GM21737 (cell line): Measurements from ENCODE around the gene COL27A1.

Source experiments
- ATAC-seq: cut with Tn5 transposase; IDR thresholded peaks from one replicate; pipeline ENCODE4 v1.9.1; 2021; ENCODE audit warnings: mild to moderate bottlenecking, moderate library complexity; ENCODE audit not compliant: unreplicated experiment

COL27A1 gene

DNA sequence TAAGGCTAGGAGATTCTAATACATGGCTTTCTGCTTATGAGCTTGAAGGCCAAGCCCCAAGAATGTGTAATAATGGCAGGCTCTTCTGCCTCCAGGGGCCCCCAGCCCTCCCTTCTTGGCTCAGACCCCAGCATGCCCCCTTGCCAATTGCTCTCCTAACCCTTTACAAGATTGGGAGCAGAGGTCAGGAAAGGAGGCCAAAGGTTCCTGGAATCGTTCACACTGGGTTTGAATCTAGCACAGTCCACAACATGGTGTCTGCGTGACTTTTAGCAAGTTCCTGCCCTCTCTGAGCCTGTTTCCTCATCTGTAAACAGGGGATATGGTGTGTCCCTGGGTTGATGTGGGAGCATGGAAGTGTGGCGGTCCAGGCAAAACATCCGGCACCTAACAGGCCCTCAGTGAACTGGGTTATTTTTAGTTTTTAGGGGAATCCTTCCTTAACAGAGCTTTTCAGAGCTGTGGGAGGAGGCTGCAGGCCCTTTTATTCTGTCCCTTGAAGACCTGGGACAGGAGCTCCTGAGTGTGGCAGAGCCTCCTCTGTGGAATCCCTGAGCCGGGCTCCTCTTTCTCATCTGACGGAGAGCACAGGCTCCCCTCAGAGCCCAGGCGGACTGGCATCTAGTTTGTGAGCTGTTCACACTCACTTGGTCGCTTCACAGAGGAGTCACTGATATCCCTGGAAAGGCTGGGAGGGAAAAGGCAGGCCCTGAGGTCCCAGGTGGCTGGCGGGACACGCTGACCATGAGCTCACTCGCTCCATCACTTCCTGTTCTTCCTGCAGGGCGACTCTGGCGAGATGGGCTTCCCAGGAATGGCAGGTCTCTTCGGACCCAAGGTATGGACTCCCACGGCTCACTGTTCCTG lies 144.2 kb downstream of the COL27A1 start:
- no peak for ATAC-seq

DNA sequence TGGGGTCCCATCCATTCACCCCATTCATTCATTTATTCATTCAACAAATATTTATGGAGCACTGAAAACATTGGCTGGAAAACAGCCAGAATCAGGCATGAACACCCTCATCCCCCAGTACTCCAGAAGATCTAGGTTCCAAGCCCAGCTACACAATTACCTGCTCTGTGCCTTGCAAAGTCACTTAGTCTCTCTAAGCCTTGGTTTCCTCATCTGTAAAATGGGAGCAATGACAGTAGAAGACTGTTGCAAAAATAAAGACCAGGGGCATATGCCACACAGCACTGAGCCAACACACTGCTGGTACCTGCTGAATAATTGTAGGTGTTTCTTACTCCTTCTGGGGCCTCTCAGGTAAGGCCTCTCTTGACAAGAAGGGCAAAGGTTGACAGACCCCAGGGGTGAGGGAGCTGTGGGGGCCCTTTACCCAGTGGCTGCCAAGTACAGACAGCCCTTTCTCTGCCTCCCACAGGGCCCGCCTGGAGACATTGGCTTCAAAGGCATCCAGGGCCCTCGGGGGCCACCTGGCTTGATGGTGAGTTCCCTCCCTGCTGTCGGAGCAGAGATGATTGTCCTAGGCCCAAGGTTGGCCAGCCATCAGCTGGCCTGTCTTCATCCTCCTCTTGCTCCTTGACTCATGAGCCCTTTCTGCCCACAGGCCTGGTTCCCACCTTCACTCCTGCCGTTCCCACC lies 145.0 kb downstream of the COL27A1 start:
- no peak for ATAC-seq

DNA sequence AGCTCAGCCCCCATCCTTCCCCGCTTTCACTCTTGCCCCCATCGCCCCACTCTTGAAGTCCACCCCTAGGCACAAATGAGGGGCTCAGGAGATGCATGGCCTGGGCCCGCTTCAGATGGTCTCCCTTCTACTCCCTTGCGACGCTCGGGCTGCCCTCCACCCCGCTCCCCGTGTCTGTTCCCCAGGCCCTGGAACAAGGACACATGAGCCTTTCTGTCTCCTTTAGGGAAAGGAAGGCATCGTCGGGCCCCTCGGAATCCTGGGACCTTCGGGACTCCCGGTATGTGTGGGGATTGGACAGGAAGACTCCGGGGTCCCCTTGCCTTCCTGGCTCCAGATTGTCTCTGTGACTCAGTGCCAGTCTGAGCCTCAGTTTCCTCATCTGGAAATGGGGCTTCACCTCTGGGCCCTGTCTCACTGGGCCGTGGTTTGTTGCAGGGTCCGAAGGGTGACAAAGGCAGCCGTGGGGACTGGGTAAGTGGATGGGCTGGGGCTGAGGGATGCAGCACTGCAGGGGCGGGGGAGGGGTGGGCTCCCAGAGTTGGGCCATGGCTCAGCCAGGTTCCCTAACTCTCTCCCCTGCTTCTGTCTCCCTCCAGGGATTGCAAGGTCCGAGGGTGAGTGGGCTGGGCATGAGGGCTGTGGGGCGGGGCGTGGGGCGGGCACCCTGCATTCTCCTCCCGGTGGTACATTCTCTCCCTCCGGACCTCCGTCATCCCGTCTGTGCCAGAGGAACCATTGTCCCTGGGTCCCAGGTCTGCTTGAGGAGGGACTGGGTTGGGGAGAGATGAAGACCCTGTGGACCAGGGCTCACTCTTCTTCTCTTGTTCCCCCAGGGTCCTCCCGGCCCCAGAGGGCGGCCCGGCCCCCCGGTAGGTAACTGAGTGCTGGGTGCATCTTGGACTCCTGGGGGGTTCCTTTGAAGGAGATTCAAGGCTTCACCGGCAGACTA lies 145.8 kb downstream of the COL27A1 start:
- no peak for ATAC-seq

DNA sequence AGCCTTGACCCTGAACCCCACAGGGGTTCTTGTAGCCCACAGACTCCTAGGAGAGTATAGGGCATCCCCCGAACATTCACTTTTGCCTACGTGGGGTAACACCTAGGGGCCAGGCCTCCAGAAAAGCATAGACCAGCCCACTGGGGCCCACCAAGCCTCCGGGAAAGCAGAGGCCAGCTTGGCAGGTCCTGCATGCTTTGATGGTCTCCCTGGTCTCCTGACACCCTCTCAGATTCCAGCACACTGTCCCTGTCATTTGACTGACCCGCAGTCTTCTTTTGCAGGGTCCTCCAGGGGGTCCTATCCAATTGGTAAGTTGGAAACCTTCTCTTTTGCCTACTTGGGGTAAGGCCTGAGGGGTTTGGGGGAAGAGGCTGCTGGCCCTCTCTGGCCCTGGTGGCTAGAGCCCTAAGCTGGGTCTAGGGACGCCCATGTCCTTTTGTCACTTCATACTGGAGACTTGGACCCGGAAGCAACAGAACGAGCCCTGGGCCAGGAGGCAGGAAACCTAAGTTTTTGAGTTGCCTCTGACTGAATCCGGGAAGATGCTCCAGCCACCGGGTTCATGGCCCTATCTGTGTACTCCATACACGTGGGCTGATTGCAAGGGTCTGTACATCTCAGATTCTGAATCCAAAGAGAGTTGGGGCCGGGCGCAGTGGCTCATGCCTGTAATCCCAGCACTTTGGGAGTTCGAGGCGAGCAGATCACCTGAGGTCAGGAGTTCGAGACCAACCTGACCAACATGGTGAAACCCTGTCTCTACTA lies 146.6 kb downstream of the COL27A1 start:
- ATAC-seq, result no peak

DNA sequence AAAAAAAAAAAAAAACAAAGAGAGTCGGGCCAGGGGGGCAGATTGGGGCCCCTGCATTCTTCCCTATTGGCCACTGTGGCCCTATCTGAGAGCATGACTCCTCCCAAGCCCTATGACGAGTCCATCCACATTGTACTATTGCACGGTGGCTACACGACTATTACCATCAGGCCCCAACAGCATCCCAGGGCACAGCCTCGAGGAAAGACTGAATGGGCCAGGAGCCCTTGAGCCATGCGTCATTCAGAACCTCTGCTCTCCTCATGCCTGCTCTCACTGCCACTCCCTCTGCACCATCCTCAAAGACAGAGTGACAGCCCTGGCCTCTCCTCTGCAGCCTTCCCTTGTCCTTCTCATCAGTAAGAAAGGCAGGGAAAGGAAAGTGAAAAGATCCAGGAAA lies 147.4 kb downstream of the COL27A1 start:
- no peak for ATAC-seq

DNA sequence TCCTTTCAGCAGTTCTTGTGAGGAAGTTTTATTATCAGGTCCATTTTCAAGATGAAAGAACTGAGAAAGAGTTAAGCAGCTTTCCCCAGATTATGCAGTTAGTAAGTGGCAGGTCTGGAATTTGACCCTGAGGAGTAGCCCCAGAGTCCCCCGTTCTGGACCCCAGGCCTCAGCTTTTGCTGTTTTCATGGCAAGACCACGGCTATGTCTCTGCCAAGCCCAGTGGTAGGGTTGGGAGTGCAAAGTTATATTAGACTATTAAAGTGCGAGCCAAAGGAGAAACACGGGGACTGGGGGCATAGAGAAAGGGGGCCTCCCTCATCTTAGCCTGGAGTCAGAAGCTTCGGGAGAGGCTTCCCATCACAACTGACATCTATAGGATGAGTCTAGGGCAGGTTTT lies 148.2 kb downstream of the COL27A1 start:
- no peak for ATAC-seq

DNA sequence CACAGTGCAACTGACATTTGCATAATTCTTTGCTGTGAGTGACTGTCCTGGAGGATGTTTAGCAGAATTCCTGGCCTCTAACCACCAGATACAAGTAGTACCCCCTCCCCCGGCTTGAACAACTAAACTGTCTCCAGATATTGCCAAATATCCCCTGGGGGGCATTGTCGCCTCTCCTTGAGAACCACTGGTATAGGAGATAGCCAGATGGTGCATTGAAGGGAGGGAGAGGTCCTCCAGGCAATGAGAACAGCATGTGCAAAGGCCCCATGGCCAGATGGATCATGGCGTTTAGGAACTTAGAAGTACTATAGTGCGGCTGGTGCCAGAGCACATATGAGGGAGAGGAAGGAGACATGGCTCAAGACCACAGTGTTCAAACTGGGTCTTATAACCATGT lies 148.6 kb downstream of the COL27A1 start:
- no peak for ATAC-seq

DNA sequence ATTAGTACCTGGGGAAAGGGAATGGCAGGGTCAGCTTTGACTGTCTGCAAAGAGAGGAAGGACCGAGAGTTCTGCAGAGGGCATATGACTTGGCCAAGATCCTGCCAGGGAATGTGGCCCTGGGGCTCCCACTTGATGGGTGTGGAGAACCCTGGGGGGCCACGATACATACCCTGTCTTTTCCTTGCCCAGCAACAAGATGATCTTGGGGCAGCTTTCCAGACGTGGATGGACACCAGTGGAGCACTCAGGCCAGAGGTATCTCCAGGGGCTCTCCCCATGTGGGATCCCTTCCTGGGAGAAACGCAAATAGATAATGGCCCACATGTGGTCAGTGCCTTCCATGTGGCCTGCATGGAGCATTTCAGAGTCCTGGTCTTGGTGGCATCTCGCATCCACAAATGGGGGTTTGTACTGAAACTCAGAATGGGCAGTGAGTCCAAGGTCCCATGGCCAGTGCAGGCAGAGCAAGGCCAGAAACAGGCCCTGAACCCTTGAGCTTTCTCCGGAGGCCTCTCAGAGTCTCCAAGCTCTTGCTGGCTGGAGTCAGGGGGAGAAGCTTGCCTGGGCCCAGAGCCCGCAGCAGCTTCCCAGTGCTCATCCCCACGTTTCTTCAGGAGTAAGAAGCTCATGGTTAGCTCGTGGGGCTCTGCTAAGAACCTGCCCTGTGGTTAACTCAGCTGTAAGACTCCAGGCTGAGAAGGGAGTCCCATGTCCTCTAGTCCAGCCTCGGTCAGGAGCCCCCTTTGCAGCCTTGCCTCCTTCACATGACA lies 149.3 kb downstream of the COL27A1 start:
- no peak for ATAC-seq

DNA sequence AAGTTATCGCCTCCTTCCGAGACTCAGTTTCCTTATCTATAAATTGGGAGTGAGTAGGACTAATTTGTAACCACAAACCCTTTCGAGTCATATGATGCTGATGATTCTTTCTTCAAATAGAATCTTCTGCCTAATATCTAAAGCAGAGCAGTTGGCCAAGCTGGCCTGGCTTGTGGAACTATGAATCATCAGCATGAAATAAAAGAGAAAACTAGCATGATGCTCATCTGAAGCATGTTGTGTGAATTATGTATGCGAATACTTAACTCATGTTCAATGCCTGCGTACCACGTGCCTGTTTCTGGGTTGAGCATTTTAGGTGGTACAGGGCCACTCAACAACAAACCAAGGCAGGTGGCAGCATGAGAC lies 152.5 kb downstream of the COL27A1 start:
- ATAC-seq, result no peak

DNA sequence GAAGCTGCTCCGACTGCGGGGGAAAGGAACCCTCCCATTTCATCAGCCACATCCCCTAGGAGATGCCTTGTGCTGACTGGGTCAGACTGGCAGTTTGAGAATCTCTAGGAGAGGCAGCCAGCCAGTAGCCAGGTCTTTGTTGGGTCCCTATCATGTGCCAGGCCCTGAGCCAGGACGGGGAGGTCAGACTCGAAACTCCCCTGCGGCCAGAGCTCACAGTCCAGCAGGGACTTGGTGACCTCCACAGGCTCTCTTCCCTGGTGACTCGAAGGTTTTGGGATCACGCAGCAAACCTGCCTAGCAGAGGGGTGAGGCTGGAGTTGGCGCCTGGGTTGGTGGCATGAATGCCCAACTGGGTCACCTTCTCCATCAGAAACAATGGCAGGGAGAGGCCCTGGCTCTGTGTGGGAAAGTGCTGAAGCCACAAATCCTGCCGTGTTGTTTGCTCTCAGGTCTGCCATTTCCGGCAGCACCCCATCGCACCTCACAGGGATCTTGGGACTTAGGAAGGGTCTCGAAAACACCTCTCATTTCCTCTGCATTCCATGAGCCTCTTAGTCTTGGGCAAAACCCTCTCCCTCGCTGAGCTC lies 153.1 kb downstream of the COL27A1 start:
- no peak for ATAC-seq

DNA sequence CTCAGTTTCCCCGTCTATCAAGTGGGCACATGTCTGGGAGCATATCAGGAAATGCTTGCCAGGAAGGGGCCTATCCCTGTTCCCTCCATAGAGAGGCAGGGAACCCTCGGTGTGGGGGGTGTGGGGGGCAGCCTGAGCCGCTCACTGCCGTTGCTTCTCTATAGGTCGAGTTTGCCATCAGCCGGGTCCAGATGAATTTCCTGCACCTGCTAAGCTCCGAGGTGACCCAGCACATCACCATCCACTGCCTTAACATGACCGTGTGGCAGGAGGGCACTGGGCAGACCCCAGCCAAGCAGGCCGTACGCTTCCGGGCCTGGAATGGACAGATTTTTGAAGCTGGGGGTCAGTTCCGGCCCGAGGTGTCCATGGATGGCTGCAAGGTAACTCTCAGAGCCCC lies 153.8 kb downstream of the COL27A1 start:
- ATAC-seq, result no peak

DNA sequence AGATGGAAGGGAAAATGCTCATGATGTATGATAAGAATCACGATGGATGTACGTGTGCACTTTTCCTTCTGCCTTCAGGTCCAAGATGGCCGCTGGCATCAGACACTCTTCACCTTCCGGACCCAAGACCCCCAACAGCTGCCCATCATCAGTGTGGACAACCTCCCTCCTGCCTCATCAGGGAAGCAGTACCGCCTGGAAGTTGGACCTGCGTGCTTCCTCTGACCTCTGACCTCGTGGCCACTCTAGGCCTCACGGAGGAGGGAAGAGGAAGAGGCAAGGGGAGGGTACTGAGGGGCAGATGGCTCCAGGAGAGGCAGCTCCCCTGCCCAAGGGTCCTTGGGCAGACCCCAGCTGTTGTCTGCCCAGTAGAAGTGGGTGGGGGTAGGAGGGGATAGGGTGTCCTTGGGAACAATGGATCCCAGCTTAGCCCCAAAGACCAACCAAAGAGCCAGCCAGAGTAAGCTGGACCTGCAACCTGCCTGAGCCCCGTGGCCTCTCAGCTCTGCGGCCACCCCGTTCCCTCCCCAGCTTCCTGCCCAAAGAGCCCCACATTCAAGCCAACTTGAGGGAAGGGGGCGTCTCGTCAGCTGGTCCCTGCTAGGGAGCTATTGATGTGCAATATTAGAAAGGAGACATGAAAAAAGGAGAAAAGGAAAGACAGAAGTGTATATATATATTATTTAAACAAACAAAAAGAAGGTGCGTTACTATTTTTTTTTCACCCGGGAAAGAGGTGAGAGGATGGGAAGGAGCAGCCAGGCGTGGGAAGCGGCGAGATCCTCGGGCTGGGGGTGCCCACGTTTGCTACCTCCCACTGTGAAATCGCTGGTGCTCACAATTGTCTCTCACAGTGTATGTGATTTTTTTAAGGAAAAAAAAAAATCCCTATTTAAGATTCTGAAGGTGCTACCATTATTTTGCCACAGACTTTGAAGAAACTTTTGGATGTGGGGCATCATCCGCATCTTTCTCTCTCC lies 155.4 kb downstream of the COL27A1 start:
- ATAC-seq, result no peak

DNA sequence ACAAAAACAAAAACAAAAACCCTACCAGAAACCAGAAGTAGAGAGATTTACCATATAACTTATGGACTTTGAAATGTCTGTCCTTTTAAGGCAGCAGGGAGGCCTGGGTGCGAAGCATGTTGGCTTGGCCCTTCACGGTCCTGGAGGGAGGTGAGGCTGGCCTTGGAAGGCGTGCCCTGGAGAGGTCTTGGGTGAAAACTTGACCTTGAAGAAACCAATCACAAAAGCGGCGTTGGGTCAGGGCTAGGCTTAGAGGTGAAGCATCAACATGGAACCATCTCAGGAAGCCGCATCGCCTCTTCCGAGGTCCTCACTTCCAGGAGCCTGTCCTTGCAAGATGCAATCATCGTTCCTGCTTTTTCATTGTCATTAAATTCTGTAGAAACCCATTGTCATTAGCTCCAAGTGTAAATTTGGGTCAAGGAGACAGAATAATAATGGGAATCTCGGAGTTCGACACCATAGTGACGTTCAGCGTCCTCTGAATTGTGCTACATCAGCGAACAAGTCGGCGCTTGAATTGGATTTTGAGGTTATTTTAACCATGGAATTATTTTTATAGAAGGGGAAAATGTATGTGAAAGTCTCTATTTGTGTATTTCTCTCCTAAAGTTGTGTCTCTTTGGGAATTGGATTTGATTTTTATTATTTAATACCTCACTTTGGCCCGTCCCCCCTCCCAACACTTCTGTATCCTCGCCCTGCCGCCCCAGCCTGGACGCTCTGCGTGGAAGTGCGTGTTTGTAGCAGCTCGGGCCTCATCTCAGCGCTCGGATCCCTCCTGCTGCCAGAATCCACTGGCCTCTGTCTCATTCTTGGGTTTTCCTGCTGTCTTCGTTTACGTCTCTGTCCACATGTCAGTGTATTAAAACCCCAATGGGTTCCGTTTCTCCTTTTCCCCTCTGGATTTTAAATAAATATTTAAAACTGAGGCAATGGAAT lies 156.5 kb downstream of the COL27A1 start:
- no peak for ATAC-seq

DNA sequence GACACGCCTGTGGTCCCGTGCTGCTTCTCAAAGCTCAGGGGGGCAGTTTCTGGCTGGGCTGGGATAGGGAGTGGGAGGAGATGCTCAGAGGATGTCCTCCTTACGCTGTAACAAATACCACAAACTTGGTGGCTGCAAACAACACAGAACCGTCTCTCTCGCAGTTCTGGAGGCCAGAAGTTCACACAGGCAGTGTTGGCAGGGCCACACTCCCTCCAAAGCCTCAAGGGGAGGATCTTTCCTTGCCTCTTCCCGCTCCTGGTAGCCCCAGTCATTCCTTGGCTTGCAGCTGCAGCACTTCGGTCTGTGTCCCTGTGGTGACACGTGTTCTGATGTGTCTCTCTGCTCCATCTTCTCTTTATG lies 157.2 kb downstream of the COL27A1 start:
- ATAC-seq, result no peak

DNA sequence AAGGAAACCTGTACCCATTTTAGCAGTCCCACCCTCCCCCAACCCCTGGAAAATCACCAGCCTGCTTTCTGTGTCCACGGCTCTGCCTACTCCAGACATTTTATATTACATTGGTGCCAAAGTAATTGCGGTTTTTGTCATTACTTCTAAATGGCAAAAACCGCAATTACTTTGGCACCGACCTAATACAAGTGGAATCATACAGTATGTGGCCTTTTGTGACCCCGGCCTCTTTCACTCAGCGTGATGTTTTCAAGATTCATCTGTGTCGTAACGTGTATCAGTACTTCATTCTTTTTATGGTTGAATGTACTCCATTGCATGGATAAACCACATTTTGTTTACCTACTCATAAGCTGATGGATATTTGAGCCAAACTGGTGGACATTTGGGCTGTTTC lies 157.8 kb downstream of the COL27A1 start:
- no peak for ATAC-seq

DNA sequence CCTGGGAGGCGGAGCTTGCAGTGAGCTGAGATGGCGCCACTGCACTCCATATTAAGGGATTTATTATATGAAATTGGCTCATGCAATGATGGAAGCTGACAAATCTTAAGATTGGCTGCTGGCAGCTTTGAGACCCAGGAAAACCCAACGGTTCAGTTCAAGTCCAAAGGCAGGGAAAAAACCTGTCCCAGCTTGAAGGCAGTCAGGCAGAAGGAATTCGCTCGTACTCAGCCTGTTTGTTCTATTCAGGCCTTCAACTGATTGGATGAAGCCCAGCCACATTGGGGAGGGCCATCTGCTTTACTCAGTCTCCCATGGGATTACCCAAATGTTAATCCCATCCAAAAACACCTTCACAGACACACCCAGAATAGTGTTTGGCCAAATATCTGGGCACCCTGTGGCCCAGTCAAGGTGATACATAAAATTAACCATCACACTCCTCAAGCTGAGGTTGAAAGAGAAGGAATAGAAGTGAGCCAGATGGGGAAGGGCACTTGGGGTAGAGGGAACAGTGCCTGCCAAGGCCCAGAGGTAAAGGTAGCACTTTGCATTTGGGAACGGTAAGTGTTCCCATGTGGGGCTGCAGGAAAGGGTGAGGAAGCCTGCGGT lies 159.0 kb downstream of the COL27A1 start:
- no peak for ATAC-seq
